Prostate gland (tissue), 2 donors: ENCODE results near the gene ANKMY2.

Source experiments
- CTCF ChIP-seq, 4 experiments: fragments of 200-600 bp in 2 of 4; fragments of 450-650 bp in 2 of 4; sonication (generic) in 2 of 4; IDR thresholded peaks; 1 replicate in 3 of 4; 2 replicates in 1 of 4; pipeline ENCODE4 v1.5.1; 2016 to 2019; ENCODE audit warnings: antibody characterized with exemption in 4 of 4, mild to moderate bottlenecking in 2 of 4, moderate library complexity in 2 of 4
- POLR2A ChIP-seq: fragments of 450-650 bp; IDR thresholded peaks from one replicate; pipeline ENCODE4 v1.6.1; 2016; ENCODE audit warnings: antibody characterized with exemption, mild to moderate bottlenecking
- POLR2AphosphoS5 ChIP-seq: sonication (generic); formaldehyde crosslinking; IDR thresholded peaks from one replicate; pipeline ENCODE4 v1.6.1; 2017; ENCODE audit warnings: antibody characterized with exemption

GRCh38 chr7:16647435-16647960 lies 1.9 kb upstream of the ANKMY2 start:
- TF ChIP-seq CTCF (IDR thresholded peaks at IDR 0.05) (no peak), POLR2A (no peak), POLR2AphosphoS5 (no peak)
